HG02623 (cell line): ENCODE results near the gene HPCAL1.
A peak's percentile ranks its signal among the peaks of the same experiment; 100 is the strongest.
"Not testable (repeated sequence)": the region's sequence is repeated elsewhere in the genome, so short reads cannot be mapped to it uniquely, and the experiment has no call there.

Experiments
- ATAC-seq: cut with Tn5 transposase; IDR thresholded peaks from one replicate; pipeline ENCODE4 v1.9.1; 2021; ENCODE audit warnings: moderate library complexity; ENCODE audit not compliant: unreplicated experiment

Gene HPCAL1

DNA sequence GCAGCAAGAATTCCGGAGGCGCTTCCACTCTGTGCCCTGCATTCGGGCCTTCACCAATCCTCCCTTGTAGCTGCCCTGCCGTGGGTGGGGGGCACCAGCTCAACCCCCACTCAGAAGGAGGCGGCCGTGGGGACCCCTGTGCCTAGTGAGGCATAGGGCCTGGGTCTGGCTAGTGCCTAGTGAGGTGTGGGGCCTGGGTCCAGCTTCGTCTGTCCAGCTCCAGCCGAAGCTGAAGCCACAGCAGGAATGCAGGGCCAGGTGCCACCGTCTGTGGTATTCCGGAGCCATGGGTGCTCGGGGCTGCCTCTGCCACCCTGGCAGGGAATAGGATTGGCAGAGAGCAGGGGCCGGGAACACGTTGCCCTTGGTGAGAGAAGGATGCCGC is 133.1 kb downstream of the HPCAL1 start:
- ATAC-seq = no peak

- no peak for ATAC-seq
Observed at GRCh38 chr2:10436583-10437110, 133.9 kb downstream of the HPCAL1 start.

- ATAC-seq = no peak
Observed at GRCh38 chr2:10437806-10438205, 135.1 kb downstream of the HPCAL1 start.

DNA sequence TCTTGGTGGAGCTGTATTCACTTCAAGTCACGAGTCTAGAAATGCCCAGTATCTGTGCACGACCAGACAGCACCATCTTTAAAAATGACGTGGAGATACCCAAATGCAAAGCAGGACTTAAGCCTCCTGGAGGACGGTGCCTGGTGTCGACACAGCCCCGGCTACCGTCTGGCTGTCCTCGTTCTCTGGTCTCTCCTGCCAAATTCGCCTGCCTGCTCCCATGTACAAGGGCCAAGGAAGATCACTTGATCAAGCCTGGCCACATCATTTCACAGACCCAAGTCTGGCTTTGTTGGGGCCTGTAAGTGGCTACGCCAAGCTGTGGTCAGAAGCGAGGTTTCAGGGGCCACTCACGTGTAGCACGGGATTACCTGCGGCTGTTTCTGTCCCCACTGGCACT is 136.0 kb downstream of the HPCAL1 start:
- ATAC-seq = no peak

DNA sequence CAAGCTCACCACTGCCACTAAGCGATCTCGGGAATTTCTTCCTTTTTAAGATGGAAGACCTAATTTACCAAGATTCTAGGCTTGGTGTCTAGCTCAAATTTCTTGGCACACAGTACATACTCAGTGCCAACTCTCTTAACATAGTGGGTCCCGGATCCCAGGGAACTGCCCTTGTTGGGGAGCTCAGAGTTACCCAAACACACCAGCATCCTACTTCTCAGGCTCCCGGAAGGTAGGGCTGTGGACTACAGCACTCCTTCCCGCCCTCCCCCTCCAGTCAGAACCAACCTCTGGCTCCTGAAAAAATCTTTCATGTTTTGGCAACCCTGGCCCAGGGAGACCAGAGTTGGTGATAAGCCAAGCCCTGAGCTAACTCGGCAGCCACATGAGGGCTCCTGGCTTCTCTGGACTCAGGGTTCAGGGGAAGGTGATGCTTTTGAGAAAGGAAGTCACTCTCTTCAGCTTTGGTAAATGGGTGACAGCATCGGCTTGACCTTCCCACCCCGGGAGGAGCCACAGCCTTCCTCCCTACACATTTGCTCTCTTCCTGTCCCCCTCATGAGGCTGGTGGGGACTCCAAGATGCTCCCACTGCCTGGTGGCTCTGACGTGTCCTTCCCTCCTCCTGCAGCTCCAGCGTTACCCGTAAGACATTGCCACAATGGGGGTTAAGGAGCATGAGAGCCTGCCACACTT is 136.6 kb downstream of the HPCAL1 start:
- ATAC-seq = no peak

DNA sequence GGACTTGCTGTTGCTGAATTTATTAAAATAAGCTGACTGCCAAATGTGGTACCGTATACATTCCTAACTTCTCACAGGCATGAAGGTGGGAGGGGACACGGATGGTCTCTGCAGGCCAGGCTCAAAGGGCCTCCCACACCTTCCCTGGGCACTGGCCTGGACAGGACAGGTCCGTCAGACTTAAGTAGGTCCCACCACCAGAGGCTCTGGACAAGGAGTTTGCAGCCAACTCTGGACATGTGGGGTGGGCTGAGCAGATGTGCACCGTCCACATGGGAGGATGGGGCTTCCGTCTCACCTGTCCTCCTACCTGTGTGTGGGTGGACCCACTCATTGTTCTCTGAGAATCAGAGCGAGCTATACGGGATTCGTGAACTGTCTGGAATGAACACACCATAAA is 137.3 kb downstream of the HPCAL1 start:
- no peak for ATAC-seq

- ATAC-seq = no peak
Observed at GRCh38 chr2:10440736-10441135, 138.0 kb downstream of the HPCAL1 start.

- ATAC-seq = no peak
Observed at GRCh38 chr2:10441948-10442347, 139.2 kb downstream of the HPCAL1 start.

- ATAC-seq = not testable (repeated sequence)
Observed at GRCh38 chr2:10442469-10443126, 139.9 kb downstream of the HPCAL1 start.

GRCh38 chr2:10444463-10444862 is 141.8 kb downstream of the HPCAL1 start:
- ATAC-seq = no peak

GRCh38 chr2:10446631-10447030 is 143.9 kb downstream of the HPCAL1 start:
- ATAC-seq = no peak

- ATAC-seq = peak; percentile 19
Observed at GRCh38 chr2:10447300-10447894, 144.7 kb downstream of the HPCAL1 start.

- ATAC-seq = peak; percentile 75
Observed at GRCh38 chr2:10447895-10448575, 145.3 kb downstream of the HPCAL1 start, which contains the start of gene ODC1. TSS of gene ODC1 (minus strand) at chr2:10448327. CDS start at chr2:10445032, 3,295 bp downstream.

DNA sequence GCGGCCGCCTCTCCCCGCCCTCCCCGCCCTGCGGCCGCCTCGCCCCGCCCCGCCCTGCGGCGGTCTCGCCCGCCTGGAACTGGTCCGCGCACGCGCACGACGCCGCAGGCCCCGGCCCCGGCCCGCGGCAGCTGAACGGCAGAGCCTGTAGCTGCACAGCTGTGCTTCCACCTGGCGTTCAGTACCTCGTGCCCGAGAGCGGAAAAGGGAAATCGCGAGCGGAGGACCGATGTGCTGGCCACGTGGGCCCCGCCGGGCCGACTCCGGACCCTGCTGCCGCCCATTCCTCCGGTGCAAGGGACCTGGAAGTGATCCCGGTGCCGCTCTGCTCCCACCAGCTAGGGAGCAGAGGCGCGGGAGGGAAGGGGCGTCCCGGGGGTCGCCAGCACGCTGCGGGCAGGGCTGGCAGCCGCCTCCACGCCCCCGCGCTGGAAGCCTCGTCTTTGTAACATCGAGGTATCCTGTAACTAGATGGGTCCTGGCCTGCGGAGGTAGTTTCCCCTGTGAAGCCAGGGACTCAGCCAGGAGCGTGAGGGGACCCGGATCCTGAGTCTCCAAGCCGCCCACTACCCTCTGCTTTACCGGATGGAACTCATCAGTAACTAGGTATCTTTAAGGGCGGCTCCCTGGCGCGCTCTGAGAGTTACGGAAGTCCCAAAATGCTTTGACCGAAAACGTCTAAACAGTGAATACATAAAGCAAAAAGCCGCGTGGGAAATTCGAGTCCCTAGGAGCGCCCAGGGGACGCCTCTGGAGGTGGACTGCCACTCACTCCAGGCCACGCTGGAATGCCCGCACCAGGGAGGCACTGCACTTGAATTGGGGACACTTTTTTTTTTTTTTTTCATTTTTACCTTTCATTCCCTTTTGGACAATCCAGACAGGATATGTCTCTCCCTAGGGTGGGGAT is 146.1 kb downstream of the HPCAL1 start:
- ATAC-seq = peak; percentile 51

- no peak for ATAC-seq
Observed at GRCh38 chr2:10449486-10449831, 146.8 kb downstream of the HPCAL1 start.

GRCh38 chr2:10449838-10450691 is 147.4 kb downstream of the HPCAL1 start:
- ATAC-seq = no peak

DNA sequence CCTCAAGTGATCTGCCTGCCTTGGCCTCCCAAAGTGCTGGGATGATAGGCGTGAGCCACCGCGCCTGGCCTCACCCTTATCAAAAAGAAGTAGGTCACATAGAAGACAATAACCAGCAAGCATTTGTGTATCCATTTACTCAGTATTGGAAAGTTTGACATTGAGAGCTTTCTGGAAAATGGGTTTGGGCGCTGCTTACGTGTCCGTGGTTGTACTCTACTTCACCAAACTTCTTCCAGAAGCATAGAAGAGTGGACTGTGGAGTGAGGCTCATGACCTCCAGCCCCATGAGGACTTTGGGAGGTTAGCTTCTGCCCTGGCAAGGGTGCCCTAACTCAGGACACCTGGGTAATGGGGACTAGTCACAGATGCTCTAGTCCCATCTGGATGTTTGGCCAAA is 149.1 kb downstream of the HPCAL1 start:
- ATAC-seq = no peak

DNA sequence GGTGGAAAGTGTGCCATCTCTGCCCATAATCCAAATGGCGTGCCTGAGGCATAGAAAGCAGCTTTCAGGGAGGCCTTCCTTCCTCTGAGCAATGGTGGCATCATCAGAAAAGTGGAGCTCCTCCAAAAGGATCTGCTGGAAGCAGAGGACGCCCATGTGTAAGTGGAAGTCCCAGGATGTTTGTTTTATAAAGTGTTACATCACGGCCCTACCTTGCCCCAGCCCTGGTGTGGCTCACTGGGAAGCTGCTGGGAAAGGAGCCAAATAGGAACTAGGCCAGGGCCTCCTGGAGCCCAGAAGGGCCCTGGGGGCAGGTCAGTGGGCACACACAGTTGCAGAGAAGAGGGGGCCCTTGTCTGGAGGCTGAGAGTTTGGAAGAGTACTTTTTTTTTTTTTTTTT is 149.6 kb downstream of the HPCAL1 start:
- ATAC-seq = no peak
